Fibroblast of mammary gland (primary cell): ENCODE measurements around the gene COPS3.

ENCODE experiments used
- DNase-seq: peaks from one replicate; pipeline ENCODE4 v3.0.0-alpha.2; 2010; ENCODE audit warnings: low read depth
- H3K4me3 ChIP-seq: 2 replicates; pipeline ENCODE4 v1.5.1; 2011; ENCODE audit warnings: low read depth, mild to moderate bottlenecking, low read length, moderate library complexity; ENCODE audit not compliant: control insufficient read depth
- CTCF ChIP-seq: conservative IDR thresholded peaks from 2 replicates; pipeline ENCODE4 v1.5.1; 2011; ENCODE audit warnings: low read depth, low read length, inconsistent platforms; ENCODE audit not compliant: control insufficient read depth, insufficient read depth

The COPS3 gene

DNA sequence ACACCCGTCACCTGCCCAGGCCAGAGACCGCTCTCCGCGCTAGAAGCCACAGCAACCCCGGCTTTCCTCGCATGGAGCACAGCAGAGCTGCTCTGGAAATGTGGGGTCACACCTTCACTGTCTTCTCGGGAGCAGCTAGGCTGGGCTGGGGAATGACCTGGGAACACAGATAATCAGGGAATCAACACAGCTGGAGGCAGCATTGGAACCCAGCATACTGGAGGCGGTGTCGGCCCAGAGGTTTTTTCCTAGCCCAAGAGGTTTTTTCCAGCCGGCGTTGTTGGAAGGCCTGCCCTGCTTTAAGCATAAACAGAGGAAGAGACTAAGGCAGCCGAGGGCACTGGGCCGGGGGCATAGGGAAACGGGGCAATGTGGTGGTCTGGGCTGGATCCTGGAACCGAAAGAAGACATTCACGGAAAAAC is 74.1 kb downstream of the COPS3 start:
- TF ChIP-seq CTCF: no peak
- peak overlapping the region; percentile 1 for H3K4me3 ChIP-seq
- DNase-seq: no peak

- DNase-seq: peak; percentile 68
- TF ChIP-seq CTCF: no peak
- peak within 1 kb of the TSS; percentile 52 for H3K4me3 ChIP-seq
Measured at GRCh38 chr17:17206124-17206912, 74.7 kb downstream of the COPS3 start, which contains the start of gene PLD6. Gene PLD6, minus strand, starts transcription at chr17:17206333. Its CDS starts 47 bp downstream, at chr17:17206286.

DNA sequence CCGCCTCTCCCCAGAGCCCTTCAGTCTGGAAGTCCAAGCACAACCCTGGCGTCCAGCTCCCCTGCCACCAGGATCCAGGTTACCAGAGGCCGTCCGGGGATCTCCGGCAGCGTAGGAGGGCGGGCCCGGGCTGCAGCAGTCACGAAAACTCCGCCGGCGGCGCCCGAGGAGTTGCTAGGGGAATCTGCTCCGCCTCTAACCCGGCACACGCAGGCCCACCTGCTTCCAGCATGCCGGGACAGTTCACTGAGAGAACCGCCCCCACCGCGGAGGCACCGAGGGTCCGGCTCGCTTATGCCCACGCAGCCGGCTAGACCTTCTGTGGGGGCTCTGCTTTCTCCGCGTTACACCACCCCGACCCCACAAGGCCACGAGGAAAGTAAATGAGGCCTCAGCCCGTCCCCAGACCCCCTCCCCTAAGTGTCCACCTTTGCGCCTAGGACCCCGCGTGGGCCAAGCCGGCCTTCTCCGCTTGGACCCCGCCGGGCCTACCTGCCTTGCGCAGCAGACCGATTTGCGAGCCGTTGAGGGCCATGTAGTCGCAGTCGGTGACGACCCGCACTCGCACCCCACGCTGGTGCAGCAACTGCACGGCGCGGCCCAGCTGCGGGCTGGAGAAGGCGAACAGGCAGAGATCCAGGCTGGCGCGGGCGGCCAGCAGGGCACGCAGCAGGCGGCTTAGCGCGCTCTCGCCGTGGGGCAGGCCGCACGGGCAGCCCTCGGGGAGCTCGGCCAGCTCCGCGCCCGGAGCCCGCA is 75.5 kb downstream of the COPS3 start:
- no peak for TF ChIP-seq CTCF
- H3K4me3 ChIP-seq: peak overlapping the region; percentile 52
- DNase-seq: peak; percentile 39

- DNase-seq: no peak
- no peak for TF ChIP-seq CTCF
- H3K4me3 ChIP-seq: peak overlapping the region; percentile 52
Measured at GRCh38 chr17:17204635-17205231, 76.3 kb downstream of the COPS3 start.

DNA sequence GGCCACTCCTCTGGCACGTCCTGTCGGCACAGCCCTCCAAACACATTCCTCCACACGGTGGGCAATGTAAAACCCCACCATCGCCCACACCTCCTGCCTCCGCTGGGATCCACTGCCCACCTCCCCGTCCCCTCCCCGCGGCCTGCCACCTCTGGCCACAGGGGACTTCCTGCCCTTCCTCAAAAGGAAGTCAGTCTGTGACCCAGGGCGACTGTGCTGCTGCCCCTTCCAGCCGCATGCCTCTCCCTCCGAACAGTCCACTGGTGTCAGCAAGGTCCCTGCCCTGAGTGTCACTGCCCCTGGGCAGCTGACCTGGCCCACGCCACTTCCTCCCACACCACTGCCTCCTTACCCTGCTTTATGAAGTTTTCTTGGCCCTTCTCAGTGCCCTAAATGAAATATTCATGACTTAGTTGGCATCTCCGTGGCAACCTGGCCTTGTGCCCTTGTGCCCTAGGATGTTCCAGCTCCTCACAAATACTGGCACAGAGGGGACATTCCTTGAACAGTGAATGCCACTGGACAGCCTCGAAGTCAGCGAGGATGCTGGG is 76.9 kb downstream of the COPS3 start:
- no peak overlapping the region for H3K4me3 ChIP-seq
- DNase-seq: no peak
- TF ChIP-seq CTCF: no peak

GRCh38 chr17:17203173-17203730 is 77.8 kb downstream of the COPS3 start:
- TF ChIP-seq CTCF: no peak
- DNase-seq: no peak
- no peak overlapping the region for H3K4me3 ChIP-seq
